ENCODE data around the gene MOB1A.

Gene MOB1A

GRCh38 chr2:74147727-74148456, 30.8 kb downstream of the MOB1A start, which contains the start of gene BOLA3:
Gene BOLA3 (minus strand): TSS chr2:74147912. CDS start chr2:74147874, 38 bp downstream.
- ATAC-seq (ENCODE audit: insufficient read depth, low read depth): peak; percentile 92
- TF ChIP-seq CTCF (IDR thresholded peaks at IDR 0.05; ENCODE audit: borderline replicate concordance, extremely low read depth, low read length, poor library complexity, severe bottlenecking): peak; percentile 73
- no peak for TF ChIP-seq EZH2 (IDR thresholded peaks at IDR 0.05; ENCODE audit: borderline replicate concordance, low read depth, low read length, severe bottlenecking)
- peak within 1 kb of the TSS; percentile 66 to 80; a peak in 3 of 4 replicates for H3K4me3 ChIP-seq (ENCODE audit: low read depth in 1 of 2, low read length in 2 of 2)
- H3K36me3 ChIP-seq (ENCODE audit: insufficient read depth, low read length): peaks cover 16% of the 10 kb centered on the region
- no peaks in the 10 kb centered on the region for H3K27me3 ChIP-seq (ENCODE audit: insufficient read depth, low read length, poor library complexity)
- H4K20me1 ChIP-seq (ENCODE audit: insufficient read depth, low read length): no peaks in the 10 kb centered on the region
- peaks cover 18% of the 10 kb centered on the region for H3K79me2 ChIP-seq (ENCODE audit: insufficient read depth, low read length)
- DNase-seq: peak; percentile 83
- H3K4me2 ChIP-seq (ENCODE audit: insufficient read depth, low read length): peak within 1 kb of the TSS; percentile 82
- peaks cover 27% of the 10 kb centered on the region for H3K4me1 ChIP-seq (ENCODE audit: insufficient read depth, low read length)
- no peaks in the 10 kb centered on the region for H3K9me3 ChIP-seq (ENCODE audit: insufficient read depth, low read length, severe bottlenecking)
- peak within 1 kb of the TSS; percentile 59 for H3K27ac ChIP-seq (ENCODE audit: low read length)
- peak within 1 kb of the TSS; percentile 70 for H3K9ac ChIP-seq (ENCODE audit: low read depth, low read length)
- peak within 1 kb of the TSS; percentile 89 for H2AFZ ChIP-seq (ENCODE audit: low read depth, low read length)

- peak overlapping the region; percentile 82 for H2AFZ ChIP-seq (ENCODE audit: low read depth, low read length)
- no peaks in the 10 kb centered on the region for H3K9me3 ChIP-seq (ENCODE audit: insufficient read depth, low read length, severe bottlenecking)
- peak; percentile 10; the same call in 2 of the 3 replicates for ATAC-seq (ENCODE audit: insufficient read depth, low read depth)
- H3K36me3 ChIP-seq (ENCODE audit: insufficient read depth, low read length): peaks cover 21% of the 10 kb centered on the region
- peak overlapping the region; percentile 82 for H3K4me2 ChIP-seq (ENCODE audit: insufficient read depth, low read length)
- TF ChIP-seq EZH2 (IDR thresholded peaks at IDR 0.05; ENCODE audit: borderline replicate concordance, low read depth, low read length, severe bottlenecking) (no peak), CTCF (IDR thresholded peaks at IDR 0.05; ENCODE audit: borderline replicate concordance, extremely low read depth, low read length, poor library complexity, severe bottlenecking) (no peak)
- H3K9ac ChIP-seq (ENCODE audit: low read depth, low read length): peak overlapping the region; percentile 70
- H4K20me1 ChIP-seq (ENCODE audit: insufficient read depth, low read length): no peaks in the 10 kb centered on the region
- H3K27me3 ChIP-seq (ENCODE audit: insufficient read depth, low read length, poor library complexity): no peaks in the 10 kb centered on the region
- peak overlapping the region; percentile 66 to 80; a peak in 3 of 4 replicates for H3K4me3 ChIP-seq (ENCODE audit: low read depth in 1 of 2, low read length in 2 of 2)
- DNase-seq: no peak
- H3K27ac ChIP-seq (ENCODE audit: low read length): peak overlapping the region; percentile 59
- H3K4me1 ChIP-seq (ENCODE audit: insufficient read depth, low read length): peaks cover 27% of the 10 kb centered on the region
- peaks cover 18% of the 10 kb centered on the region for H3K79me2 ChIP-seq (ENCODE audit: insufficient read depth, low read length)
Observed at GRCh38 chr2:74146929-74147726, 31.6 kb downstream of the MOB1A start.

GRCh38 chr2:74142340-74142739, 36.3 kb downstream of the MOB1A start:
- Histone ChIP-seq H3K4me2 (ENCODE audit: insufficient read depth, low read length) (no peak overlapping the region), H3K4me3 (ENCODE audit: low read depth in 1 of 2, low read length in 2 of 2) (no peak overlapping the region), H3K27ac (ENCODE audit: low read length) (no peak overlapping the region), H3K79me2 (ENCODE audit: insufficient read depth, low read length) (peaks cover 32% of the 10 kb centered on the region), H3K27me3 (ENCODE audit: insufficient read depth, low read length, poor library complexity) (no peaks in the 10 kb centered on the region), H3K36me3 (ENCODE audit: insufficient read depth, low read length) (peaks cover 38% of the 10 kb centered on the region), H2AFZ (ENCODE audit: low read depth, low read length) (no peak overlapping the region), H3K9me3 (ENCODE audit: insufficient read depth, low read length, severe bottlenecking) (no peaks in the 10 kb centered on the region), H3K9ac (ENCODE audit: low read depth, low read length) (no peak overlapping the region), H4K20me1 (ENCODE audit: insufficient read depth, low read length) (peaks cover 19% of the 10 kb centered on the region), H3K4me1 (ENCODE audit: insufficient read depth, low read length) (peaks cover 17% of the 10 kb centered on the region)
- DNase-seq: no peak
- ATAC-seq (ENCODE audit: insufficient read depth, low read depth): peak; percentile 34; the same call in 1 of the 3 replicates
- peak; percentile 52 for TF ChIP-seq CTCF (IDR thresholded peaks at IDR 0.05; ENCODE audit: borderline replicate concordance, extremely low read depth, low read length, poor library complexity, severe bottlenecking)
- TF ChIP-seq EZH2 (IDR thresholded peaks at IDR 0.05; ENCODE audit: borderline replicate concordance, low read depth, low read length, severe bottlenecking): no peak

Measured in DND-41 (cell line).